Effector CD4-positive, alpha-beta T cell (primary cell): Measurements from ENCODE around the gene CEPT1.

ENCODE experiments used
- DNase-seq: peaks from one replicate; pipeline ENCODE4 v3.0.0-alpha.2; 2020

The CEPT1 gene

GRCh38 chr1:111234258-111234657 is 94.2 kb downstream of the CEPT1 start:
- no peak for DNase-seq
